Activated T-cell treated with anti-CD3 and anti-CD28 coated beads, Interleukin-2, amount 50 U/mL, for 4 hours (primary cell): ENCODE data around the gene CLEC17A. TPM values are rescaled to one million over a fixed set of nuclear protein-coding genes. Genes with fewer than 3 reads are reported as not detected.
"Not testable (repeated sequence)": the region's sequence is repeated elsewhere in the genome, so short reads cannot be mapped to it uniquely, and the experiment has no call there.

Experiments
- ATAC-seq, 2 donors: fragments of 200-7000 bp; cut with Tn5 transposase; one replicate each; pipeline ENCODE4 v1.10.0; 2021
- DNase-seq: peaks from one replicate; pipeline ENCODE4 v3.0.0-alpha.2; 2020
- H3K27me3 Mint-ChIP-seq: one replicate; pipeline ENCODE4 v1.8.0; 2021; ENCODE audit warnings: low read depth, mixed read lengths
- H3K36me3 Mint-ChIP-seq: one replicate; pipeline ENCODE4 v1.8.0; 2022; ENCODE audit warnings: mixed read lengths; ENCODE audit not compliant: insufficient read depth
- H3K4me1 Mint-ChIP-seq: one replicate; pipeline ENCODE4 v1.8.0; 2021; ENCODE audit warnings: low read depth, mixed read lengths
- H3K4me3 Mint-ChIP-seq: one replicate; pipeline ENCODE4 v1.8.0; 2021; ENCODE audit warnings: mild to moderate bottlenecking, moderate library complexity, mixed read lengths
- H3K9me3 Mint-ChIP-seq: one replicate; pipeline ENCODE4 v1.8.0; 2021; ENCODE audit warnings: mixed read lengths
- total RNA-seq, 3 donors: library from RNA; stranded (reverse); gene quantifications; one replicate each; pipeline ENCODE4 v1.2.1, GENCODE V29; 2021

Gene CLEC17A
- total RNA-seq, 3 donors from 2014 or later = 0.95 to 2.3 (median 1.3) TPM

- not testable (repeated sequence) for H3K36me3 Mint-ChIP-seq, H3K27me3 Mint-ChIP-seq, H3K4me1 Mint-ChIP-seq, DNase-seq, H3K4me3 Mint-ChIP-seq, ATAC-seq, H3K9me3 Mint-ChIP-seq
Measured at GRCh38 chr19:14624491-14624890, 41.6 kb downstream of the CLEC17A start.

GRCh38 chr19:14629557-14629956, 46.7 kb downstream of the CLEC17A start:
- Mint-ChIP-seq H3K4me1 (no peaks in the 10 kb centered on the region), H3K36me3 (peaks cover 2% of the 10 kb centered on the region), H3K9me3 (no peaks in the 10 kb centered on the region), H3K27me3 (peaks cover 2% of the 10 kb centered on the region), H3K4me3 (no peak overlapping the region)
- DNase-seq (no peak), ATAC-seq (no peak)

GRCh38 chr19:14632286-14632685, 49.4 kb downstream of the CLEC17A start:
- DNase-seq (no peak), ATAC-seq (peak in 1 of 2 donors; percentile 43)
- peaks cover 4% of the 10 kb centered on the region for H3K9me3 Mint-ChIP-seq

GRCh38 chr19:14639536-14640277, 56.8 kb downstream of the CLEC17A start:
- Mint-ChIP-seq H3K4me1 (no peaks in the 10 kb centered on the region), H3K4me3 (no peak overlapping the region), H3K36me3 (no peaks in the 10 kb centered on the region), H3K27me3 (peaks cover 10% of the 10 kb centered on the region), H3K9me3 (peaks cover 14% of the 10 kb centered on the region)
- DNase-seq = no peak
- ATAC-seq = no peak

More at GRCh38 chr19:14632286-14632685, 49.4 kb downstream of the CLEC17A start:
- H3K4me1 Mint-ChIP-seq = no peaks in the 10 kb centered on the region
- H3K27me3 Mint-ChIP-seq = peaks cover 5% of the 10 kb centered on the region
- H3K4me3 Mint-ChIP-seq = no peak overlapping the region
- H3K36me3 Mint-ChIP-seq = peaks cover 2% of the 10 kb centered on the region

- Mint-ChIP-seq H3K9me3 (peaks cover under 1% of the 10 kb centered on the region), H3K27me3 (peaks cover 22% of the 10 kb centered on the region), H3K36me3 (no peaks in the 10 kb centered on the region), H3K4me1 (no peaks in the 10 kb centered on the region), H3K4me3 (no peak overlapping the region)
- DNase-seq (no peak), ATAC-seq (no peak)
Measured at GRCh38 chr19:14648506-14648905, 65.6 kb downstream of the CLEC17A start.

- no peaks in the 10 kb centered on the region for H3K9me3 Mint-ChIP-seq
- no peaks in the 10 kb centered on the region for H3K4me1 Mint-ChIP-seq
Measured at GRCh38 chr19:14649020-14649419, 66.1 kb downstream of the CLEC17A start.

GRCh38 chr19:14650161-14650560, 67.3 kb downstream of the CLEC17A start:
- Mint-ChIP-seq H3K36me3 (no peaks in the 10 kb centered on the region), H3K9me3 (no peaks in the 10 kb centered on the region), H3K4me1 (no peaks in the 10 kb centered on the region), H3K27me3 (peaks cover 22% of the 10 kb centered on the region), H3K4me3 (no peak overlapping the region)
- no peak for DNase-seq
- no peak for ATAC-seq

More at GRCh38 chr19:14649020-14649419, 66.1 kb downstream of the CLEC17A start:
- Mint-ChIP-seq H3K36me3 (no peaks in the 10 kb centered on the region), H3K4me3 (no peak overlapping the region), H3K27me3 (peaks cover 22% of the 10 kb centered on the region)
- no peak for ATAC-seq
- no peak for DNase-seq

GRCh38 chr19:14654786-14655560, 72.1 kb downstream of the CLEC17A start:
- no peaks in the 10 kb centered on the region for H3K4me1 Mint-ChIP-seq
- H3K36me3 Mint-ChIP-seq = no peaks in the 10 kb centered on the region
- no peak for DNase-seq
- no peaks in the 10 kb centered on the region for H3K9me3 Mint-ChIP-seq
- ATAC-seq = no peak
- H3K27me3 Mint-ChIP-seq = peaks cover 23% of the 10 kb centered on the region
- H3K4me3 Mint-ChIP-seq = no peak overlapping the region

GRCh38 chr19:14655726-14656125, 72.8 kb downstream of the CLEC17A start:
- Mint-ChIP-seq H3K36me3 (no peaks in the 10 kb centered on the region), H3K4me3 (no peak overlapping the region), H3K9me3 (no peaks in the 10 kb centered on the region), H3K27me3 (peaks cover 23% of the 10 kb centered on the region), H3K4me1 (no peaks in the 10 kb centered on the region)
- ATAC-seq = no peak
- DNase-seq = no peak

- Mint-ChIP-seq H3K4me3 (no peak overlapping the region), H3K4me1 (no peaks in the 10 kb centered on the region), H3K27me3 (peaks cover 16% of the 10 kb centered on the region), H3K36me3 (no peaks in the 10 kb centered on the region), H3K9me3 (no peaks in the 10 kb centered on the region)
- DNase-seq (no peak), ATAC-seq (no peak)
Measured at GRCh38 chr19:14659874-14660489, 77.1 kb downstream of the CLEC17A start.

- Mint-ChIP-seq H3K27me3 (peaks cover 12% of the 10 kb centered on the region), H3K36me3 (no peaks in the 10 kb centered on the region), H3K4me1 (no peaks in the 10 kb centered on the region), H3K9me3 (no peaks in the 10 kb centered on the region), H3K4me3 (no peak overlapping the region)
- no peak for ATAC-seq
- DNase-seq = no peak
Measured at GRCh38 chr19:14661372-14661924, 78.6 kb downstream of the CLEC17A start.

Other genes with a start within 250 kb of the CLEC17A start
- 100 to 1,000 TPM; 217 to 280 (median 218) TPM for gene ADGRE5, start 201.6 kb upstream of the CLEC17A start, total RNA-seq
- gene DDX39A, start 163.7 kb upstream of the CLEC17A start, total RNA-seq = 100 to 1,000 TPM; 538 to 557 (median 548) TPM
- gene PKN1, start 149.8 kb upstream of the CLEC17A start, total RNA-seq = 100 to 1,000 TPM; 171 to 213 (median 197) TPM
- under 1 TPM in 1 of 3 donors, not detected in 2; 0.19 TPM for gene PTGER1, start 107.7 kb upstream of the CLEC17A start, total RNA-seq
- gene GIPC1, start 87.0 kb upstream of the CLEC17A start, total RNA-seq = 10 to 100 TPM; 42.5 to 49.8 (median 44.3) TPM
- gene DNAJB1, start 64.7 kb upstream of the CLEC17A start, total RNA-seq = 100 to 1,000 TPM; 119 to 128 (median 120) TPM
- 10 to 100 TPM; 92.5 to 96.3 (median 94.6) TPM for gene TECR, start 53.5 kb upstream of the CLEC17A start, total RNA-seq
- 100 to 1,000 TPM; 161 to 213 (median 175) TPM for gene NDUFB7, start 11.0 kb upstream of the CLEC17A start, total RNA-seq
- not detected for gene ADGRE3, start 91.8 kb downstream of the CLEC17A start, total RNA-seq
- gene ZNF333, start 107.0 kb downstream of the CLEC17A start, total RNA-seq = 10 to 100 TPM in 1 of 3 donors, 1 to 10 TPM in 2; 7.1 to 13.9 (median 7.7) TPM
- 1 to 10 TPM in 2 of 3 donors, under 1 TPM in 1; 0.87 to 1.6 (median 1.4) TPM for gene ADGRE2, start 195.5 kb downstream of the CLEC17A start, total RNA-seq